ENCODE measurements around the gene SF3A1.

SF3A1 gene

DNA sequence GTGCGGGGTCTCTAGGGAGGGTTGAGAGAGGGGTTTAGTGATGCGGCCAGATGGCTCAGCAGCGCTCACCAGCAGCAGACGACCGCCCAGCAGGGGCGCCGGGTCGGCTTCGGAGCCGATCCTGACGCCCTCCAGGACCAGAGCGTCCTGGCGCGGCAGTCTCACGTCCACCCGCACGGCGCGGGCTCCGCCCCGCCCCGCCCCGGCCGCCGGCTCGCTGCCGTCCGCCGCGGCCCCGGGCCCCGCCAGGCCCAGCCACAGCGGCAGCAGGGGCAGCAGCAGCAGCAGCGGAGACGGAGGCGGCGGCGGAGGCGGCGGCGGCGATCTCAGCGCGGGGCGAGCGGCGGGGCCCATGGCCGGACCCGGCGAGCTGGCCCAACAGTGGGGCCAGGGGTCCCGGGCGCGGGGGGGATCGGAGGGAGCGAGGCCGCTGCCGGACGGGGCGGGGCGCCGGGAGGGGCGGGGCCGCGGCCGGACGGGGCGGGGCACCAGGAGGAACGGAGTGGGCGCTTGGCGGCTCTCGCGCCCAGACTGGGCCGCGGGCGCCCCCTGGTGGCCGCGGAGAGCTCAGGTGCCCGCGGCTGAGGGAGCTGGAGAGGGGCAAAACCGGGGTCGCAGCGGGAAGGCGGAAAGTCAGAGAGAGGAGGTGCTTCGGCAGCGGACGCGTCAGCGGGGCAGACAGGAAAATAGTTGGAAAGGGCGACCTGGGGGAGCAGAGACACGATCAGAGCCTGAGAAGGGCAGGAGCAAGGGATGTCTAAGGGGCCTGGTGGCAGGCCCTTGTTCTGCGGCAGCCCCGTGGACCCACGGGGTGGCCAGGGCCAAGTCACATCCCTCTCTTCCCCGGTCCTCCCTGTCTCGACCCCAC, 30.5 kb upstream of the SF3A1 start, which contains the start of gene RNF215:
Gene RNF215 (minus strand): TSS at position 452 of the 868 bp plus-strand sequence. CDS start 98 bp downstream, at position 354.
- DNase-seq (ENCODE audit: low read depth) = peak; percentile 31

DNA sequence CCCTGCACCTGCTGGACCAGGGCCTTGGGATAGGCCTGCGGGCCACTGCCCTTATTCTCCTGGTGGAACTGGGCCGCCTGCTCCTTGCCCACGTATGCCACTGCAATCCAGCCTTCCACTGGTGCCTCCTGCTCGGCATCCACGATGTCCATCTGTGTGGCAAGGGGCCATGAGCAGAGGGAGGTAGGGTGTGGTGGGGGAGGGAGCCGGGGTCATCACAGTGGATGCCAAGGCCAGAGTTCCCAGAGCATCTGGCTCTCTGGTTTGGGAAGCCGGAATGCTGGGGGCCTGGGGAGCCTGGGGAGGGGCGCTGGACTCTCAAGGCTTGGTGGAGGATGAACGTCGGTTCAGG, 29.9 kb upstream of the SF3A1 start:
- DNase-seq (ENCODE audit: low read depth) = no peak

DNA sequence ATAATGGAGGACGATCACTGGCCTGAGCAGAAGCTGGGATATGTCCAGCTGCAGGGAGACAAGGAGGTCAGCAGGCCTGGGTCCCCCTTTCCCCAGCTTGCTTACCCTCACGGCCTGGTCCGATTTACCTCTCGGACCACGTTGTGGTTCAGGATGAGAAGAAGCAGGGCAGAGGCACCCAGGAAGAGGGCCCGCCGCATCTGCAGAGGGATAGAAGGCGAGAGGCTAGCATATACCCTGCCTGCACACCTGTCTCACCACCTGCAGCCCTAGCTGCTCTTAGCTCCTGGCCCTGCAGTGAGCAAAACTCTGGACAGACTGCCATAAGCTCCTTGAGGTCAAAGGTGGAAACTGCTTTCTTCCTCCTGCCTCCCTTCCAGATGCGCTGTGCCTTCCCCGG, 29.2 kb upstream of the SF3A1 start:
- DNase-seq (ENCODE audit: low read depth) = no peak

DNA sequence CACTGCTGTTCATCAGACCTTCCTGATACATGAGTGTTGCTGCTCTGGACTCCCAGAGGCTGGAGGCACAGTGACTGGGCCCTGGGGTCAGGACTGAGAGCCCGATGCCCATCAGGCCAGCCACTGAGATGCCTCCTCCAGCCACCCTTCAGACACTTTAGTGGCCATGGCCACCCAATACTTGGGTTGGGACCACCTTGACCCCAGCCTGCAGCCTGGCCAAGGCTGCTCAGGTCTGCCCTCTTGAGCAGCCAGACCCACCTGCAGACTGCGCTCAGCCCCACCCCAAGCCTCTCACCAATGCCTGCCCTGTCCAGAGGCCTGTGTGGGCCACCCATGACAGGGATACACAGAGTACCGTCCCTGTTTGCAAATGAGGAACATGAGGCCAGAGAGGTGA, 26.4 kb upstream of the SF3A1 start:
- no peak for DNase-seq (ENCODE audit: low read depth)

DNA sequence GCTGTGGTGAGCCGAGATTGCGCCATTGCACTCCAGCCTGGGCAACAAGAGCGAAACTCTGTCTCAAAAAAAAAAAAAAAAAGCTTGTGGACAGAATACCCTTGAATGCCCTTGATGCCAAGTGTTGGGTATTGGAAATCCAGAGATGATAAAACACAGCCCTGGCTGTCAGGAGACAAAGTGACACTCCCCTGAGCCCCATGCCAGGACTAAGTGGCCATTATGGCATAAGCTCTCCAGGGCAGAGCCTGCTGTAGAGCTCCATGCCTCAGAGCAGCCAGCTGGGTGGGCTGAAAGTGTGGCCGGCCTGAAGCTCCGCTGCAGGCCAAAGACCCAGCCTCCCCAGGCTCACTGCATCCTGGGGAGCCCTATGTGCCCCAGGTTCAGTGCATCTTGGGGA, 25.6 kb upstream of the SF3A1 start:
- DNase-seq (ENCODE audit: low read depth) = no peak

DNA sequence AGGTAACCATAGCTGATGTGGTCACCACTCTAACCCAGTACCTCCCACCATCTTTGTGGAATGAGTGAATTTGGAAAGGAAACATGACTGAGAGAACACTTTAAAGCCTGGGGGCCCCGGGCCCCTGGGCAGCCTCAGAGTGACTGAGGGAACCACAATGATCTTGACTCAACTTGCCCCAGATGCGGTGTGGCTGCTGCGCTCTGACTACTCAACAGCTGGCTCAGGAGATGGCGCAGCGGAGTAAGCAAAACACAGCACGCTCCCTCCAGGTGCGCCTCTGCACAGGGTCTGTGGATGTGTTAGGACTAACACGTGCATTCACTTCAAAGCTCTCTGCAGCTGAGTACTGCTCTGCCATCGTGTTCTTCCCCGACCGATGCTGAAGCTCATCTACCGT, 24.6 kb upstream of the SF3A1 start:
- no peak for DNase-seq (ENCODE audit: low read depth)

DNA sequence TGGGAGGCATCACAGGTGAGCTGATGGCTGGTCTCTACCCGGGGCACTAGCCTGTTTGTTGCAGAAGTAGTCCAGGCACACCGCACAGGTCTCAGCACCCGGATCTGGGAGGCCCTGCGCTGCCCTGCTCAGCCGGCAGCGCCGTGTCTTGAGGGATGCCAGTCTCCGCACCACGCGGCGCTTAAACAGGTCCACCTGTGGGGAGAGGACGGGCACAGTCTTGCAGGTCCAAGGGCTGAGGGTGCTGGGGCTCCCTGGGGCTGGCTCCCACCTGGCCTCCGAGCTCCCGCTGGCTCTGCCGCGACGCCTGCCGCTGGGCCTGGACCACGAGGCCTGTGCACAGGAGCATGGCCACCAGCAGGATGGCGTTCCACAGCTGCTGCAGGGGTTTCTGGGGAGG, 23.3 kb upstream of the SF3A1 start:
- DNase-seq (ENCODE audit: low read depth) = no peak

DNA sequence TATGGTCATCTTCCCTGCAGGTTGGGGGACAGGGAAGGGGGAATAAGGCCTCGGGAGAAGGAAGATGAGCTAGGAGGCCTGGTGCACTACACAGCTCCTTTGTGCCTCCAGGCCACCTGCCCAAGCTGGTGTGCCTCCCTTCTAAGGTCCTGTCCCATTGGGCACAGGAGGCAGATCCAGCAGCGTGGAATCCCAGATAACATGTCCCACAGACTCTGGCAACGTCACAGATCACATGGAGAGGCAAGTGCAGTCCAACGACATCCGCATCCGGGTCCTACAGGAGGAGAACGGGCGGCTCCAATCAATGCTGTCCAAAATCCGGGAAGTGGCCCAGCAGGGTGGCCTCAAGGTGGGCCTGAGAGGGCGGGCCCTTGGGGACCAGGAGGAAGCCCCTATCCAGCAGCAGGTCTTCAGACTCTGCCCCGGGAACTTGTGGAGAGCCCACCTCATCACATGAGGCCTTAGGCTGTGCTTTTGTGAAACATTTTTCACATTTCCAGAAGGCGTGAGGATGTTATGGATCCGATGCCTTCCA, 18.7 kb upstream of the SF3A1 start:
- DNase-seq (ENCODE audit: low read depth) = no peak

DNA sequence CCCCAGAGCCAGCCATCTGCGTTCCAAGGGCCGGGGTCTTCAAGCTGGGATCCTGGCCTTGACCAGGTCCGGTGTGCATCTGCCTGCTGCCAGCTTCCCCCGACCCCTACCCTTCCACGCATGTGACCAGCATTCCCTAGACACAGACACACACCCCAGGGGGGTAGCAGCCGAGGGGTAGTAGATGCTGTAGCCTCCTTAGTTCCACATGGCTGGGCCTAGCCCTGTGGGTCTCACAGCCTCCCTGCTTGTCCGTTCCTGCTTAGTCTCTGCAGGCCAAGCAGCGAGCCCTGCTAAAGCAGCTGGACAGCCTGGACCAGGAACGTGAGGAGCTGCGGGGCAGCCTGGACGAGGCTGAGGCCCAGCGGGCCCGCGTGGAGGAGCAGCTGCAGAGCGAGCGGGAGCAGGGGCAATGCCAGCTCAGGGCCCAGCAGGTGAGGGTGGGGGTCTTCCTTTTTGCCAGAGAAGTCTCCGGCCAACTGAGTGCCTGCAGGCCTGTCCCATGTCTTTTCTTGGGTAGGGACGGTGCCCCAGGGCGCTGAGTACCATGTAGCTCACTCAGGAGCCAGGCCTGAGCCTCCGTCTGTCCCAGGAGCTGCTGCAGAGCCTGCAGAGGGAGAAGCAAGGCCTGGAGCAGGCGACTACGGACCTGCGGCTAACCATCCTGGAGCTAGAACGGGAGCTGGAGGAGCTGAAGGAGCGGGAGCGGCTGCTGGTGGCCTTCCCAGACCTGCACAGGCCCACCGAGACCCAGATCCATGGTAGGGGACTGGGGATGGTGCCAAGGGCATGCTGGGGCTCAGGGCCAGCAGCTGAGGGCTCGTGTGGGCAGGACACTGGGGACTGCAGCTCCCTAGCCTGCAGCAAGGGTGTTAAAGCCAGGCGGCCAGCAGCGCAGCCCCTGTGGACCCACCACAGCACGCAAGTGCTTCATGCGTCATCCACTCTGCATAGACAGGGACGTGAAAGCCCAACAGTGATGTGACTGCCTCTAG, 16.9 kb upstream of the SF3A1 start:
- DNase-seq (ENCODE audit: low read depth) = no peak

DNA sequence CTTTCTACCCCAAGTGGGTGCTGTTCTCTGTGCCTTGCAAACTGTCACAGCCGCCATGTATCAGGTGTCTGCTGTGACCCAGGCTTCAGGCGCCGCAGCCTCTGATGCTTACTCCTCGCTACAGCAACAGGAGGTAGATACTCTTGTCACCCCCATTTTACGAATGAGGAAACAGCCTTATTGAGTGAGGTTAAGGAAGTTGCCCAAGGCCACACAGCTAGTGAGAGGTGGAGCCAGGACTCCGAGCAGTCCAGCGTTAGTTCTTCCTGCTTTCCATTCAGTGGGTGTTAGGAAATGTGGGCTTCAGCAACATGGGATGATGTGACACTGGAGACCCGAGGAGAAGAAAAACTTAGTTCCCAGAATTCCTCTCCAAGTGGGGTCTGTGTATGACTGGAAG, 16.2 kb upstream of the SF3A1 start:
- no peak for DNase-seq (ENCODE audit: low read depth)

DNA sequence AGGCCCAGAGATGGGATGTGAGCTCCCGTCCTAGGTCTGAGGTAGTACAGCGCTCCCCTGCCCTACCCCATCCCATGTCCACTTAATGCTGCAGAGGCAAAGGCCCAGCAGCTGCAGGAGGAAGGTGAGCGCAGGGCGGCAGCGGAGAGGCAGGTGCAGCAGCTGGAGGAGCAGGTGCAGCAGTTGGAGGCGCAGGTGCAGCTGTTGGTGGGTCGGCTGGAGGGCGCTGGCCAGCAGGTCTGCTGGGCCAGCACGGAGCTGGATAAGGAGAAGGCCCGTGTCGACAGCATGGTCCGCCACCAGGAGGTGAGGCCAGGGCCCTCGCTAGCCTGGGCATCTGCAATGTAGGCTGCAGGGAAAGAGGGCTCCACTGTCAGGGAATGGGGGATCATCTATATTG, 15.3 kb upstream of the SF3A1 start:
- no peak for DNase-seq (ENCODE audit: low read depth)

DNA sequence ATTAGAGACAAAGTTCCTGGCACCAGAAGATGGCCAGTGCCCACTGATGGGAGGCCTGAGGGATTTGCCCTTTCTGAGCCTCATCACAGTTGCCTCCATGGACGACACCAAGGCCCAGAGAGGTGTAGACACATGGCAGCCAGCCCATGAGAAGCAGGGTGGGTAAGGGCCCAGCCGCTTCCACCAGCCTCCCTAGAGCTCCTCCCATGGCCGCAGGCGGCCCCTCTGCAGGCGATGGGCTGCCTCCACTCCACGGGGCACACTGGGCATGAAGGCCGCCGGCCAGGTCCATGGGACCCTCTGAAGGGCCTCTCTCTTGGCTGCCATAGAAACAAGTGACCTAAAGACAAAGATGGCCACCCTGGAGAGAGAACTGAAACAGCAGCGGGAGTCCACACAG, 14.6 kb upstream of the SF3A1 start:
- no peak for DNase-seq (ENCODE audit: low read depth)

DNA sequence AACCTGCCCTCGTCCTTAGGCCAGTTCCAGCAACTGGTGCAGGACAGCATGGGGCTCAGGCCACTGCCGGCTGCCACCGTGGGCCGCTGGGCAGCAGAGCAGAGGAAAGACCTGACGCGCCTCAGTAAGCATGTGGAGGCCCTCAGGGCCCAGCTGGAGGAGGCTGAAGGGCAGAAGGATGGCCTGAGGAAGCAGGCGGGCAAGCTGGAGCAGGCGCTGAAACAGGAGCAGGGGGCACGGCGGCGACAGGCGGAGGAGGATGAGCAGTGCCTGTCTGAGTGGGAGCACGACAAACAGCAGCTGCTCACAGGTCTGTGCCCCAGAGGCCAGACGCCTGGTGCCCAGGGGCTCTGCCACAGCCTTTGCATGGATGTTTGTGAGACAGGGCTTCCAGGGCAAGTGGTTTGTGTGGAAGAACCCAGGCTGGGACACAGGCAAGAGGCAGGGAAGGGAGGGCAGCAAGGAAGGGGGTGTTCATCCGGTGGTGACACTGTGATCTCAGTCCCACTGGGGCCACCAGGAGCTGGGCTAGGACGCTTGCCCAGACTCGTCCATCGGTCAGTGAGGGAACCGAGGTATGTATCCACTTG, 14.0 kb upstream of the SF3A1 start:
- no peak for DNase-seq (ENCODE audit: low read depth)

DNA sequence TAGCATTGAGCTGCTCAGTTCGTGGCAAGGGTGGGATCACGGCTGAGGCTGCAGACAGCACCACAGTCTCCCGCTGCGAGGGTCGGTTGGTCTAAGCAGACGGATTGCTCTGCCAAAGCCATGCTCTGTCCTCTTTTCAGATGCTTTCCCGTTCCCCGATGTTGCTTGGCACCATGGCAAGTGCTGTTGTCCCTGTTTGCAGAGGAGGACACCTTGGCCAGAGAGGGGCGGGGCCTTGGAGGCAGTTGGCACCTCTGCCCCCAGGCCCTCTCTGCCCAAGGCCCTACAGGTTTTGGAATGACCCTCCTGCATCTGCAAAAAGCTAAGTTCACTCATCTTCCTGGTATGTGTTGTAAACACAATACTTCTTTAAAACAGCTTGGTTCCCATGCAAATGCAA, 11.7 kb upstream of the SF3A1 start:
- DNase-seq (ENCODE audit: low read depth) = no peak

DNA sequence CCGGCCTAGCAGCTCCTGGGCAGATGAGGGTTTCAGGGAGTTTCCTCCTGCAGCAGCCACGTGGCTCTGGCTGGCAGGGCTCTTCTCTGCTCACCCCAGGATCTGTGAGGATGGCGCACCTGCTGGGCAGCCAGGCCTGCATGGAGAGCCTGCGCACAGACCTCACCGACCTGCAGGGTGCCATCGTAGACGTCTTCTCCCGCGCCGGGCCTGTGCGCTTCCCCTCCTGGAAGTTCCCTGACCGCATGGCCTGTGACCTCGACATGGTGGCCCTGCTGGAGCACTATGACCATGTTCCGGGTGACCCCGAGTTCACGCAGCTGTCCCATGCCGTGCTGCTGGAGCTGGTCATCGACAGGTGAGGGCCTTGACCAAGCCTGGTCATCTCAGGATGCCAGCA, 9.2 kb upstream of the SF3A1 start:
- DNase-seq (ENCODE audit: low read depth) = no peak

DNA sequence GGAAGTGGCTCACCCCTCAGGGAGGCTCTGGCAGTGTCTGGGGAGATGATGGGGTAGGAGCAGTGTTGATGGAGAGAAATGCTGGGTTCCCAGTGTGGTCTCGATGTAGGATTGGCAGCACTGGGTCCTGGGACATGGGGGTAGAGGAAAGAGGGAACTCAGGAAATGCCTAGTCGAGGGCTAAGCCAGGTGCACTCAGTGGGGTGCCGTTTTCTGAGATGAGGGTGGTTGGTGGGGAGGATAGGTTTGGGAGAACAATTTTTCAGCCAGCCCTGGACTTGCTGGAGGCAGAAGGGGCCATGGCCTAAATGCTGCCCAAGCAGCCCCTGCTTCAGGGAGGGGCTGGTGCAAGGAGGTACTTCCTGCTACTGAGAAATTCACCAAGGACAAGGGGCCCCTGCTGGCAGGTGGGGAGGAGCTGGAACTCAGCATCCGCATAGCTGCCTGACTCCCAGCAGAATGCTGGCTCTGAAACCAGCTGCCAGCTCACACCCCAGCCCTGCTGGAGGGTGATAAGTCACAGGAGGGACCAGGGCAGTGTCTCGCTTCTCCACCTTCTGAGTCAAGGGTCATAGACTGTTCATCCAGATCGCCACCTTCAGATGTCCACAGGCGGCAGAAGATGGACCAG, 6.1 kb upstream of the SF3A1 start:
- no peak for DNase-seq (ENCODE audit: low read depth)

DNA sequence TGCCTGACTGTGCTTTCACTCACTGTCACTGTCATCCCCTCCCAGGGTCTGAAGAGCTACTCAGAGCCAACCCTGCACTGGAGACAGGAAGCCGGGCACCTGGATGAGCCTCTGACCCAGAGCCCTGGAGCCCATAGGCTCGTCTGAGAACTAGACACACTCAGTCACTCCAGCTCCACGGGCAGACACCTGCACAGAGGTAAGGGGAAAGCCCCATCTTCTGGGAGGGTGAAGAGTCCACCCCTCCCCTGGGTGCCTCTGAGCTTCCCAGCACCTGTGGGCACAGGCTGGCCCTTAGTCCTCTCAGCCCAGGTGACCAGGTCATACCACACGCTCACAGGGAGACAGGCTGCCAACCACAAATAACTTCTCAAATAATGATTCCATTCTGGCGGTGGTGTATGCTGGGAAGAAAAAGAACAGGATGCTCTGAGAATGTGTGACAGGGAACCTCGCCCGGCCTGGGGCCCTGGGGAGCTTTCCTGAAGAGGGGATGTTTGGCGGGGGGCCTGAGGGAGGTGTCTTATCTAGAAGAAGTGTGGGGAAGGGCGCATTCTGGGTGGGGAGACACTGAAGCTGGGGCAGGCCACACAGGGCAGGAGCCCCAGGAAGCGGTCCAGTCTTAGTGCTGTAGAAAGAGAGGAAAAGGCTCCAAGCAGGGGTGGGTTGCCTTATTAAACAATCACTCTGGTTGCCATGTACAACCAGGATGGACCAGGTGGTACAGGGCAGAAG, 5.4 kb upstream of the SF3A1 start:
- no peak for DNase-seq (ENCODE audit: low read depth)

DNA sequence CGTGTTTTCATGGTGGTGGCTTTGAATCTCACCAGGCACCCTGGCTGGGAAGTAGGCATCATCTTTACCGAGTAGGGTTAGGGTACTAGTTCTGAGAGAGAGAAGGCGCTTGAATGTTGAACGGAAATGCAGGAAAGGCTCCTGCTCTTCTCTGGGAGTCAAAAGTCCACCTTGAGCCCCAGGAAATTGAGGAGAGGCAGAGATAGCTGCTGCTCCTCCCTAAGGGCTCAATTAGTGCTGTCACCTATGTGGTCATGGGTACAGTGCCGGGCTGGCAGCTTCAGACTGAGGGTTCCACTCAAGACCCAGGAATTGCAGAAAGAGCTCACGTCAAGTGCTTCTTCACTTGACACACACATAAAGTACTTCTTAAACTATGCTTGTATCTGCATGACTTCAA, 1.8 kb upstream of the SF3A1 start:
- no peak for DNase-seq (ENCODE audit: low read depth)

DNA sequence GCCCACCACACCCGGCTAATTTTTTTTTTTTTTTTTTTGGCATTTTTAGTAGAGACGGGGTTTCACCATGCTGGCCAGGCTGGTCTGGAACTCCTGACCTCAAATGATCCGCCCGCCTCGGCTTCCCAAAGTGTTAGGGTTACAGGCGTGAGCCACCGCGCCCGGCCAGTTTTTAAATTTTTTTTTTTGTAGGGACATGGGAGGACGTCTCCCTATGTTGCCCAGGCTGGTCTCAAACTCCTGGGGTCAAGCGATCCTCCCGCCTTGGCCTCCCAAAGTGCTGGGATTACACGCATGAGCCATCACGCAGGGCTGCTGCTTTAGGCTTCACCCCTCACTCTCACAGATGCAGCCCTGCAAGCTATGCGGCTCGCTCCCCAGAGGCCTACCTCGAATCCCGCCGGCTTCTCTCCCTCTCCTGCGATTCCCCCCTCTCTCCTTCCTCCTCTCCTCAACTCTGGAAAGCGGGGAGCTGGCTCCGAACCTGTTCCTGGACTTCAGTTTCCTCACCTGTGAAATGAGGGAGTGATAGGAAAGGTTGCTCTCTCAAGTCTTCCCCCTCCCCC, 1.0 kb upstream of the SF3A1 start:
- DNase-seq (ENCODE audit: low read depth) = no peak

DNA sequence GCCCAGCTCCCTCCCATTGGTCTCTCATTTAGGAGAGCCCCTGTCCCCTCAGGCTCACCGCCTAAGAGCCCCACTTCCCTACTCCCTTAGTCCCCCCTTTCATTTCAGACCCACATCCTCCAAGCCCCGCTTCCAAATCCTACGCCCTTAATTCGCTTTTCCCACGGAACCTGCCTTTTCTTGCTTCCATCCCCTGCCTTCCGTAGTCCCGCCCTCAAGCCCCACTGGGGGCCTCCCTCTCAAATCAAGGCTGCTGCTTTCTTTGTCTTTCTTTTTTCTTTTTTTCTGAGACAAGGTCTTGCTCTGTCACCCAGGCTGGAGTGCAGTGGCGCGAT, 509 bp upstream of the SF3A1 start:
- DNase-seq (ENCODE audit: low read depth) = no peak

DNA sequence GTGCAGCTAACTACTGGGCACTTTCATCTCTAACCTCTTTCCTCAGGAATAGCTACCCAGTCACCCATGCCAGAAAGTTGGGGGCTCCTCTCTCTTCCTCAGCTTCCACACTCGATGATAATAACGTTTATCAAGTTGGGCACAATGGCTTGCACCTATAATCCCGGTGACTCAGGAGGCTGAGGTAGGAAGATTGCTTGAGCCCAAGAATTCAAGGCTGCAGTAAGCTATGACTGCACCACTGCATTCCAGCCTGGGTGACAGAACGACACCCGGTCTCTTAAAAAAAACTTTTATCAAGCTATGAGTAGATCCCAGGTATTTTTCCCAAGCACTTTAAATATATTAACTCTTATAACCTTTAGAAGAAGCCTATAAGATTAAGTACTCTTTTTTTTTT, 2.0 kb downstream of the SF3A1 start:
- no peak for DNase-seq (ENCODE audit: low read depth)

Measured in HS-27A (cell line).